GM18498 (cell line): ENCODE data around the gene PRIMA1.

Source experiments
- ATAC-seq: cut with Tn5 transposase; IDR thresholded peaks from one replicate; pipeline ENCODE4 v1.9.1; 2021; ENCODE audit warnings: mild to moderate bottlenecking, moderate library complexity; ENCODE audit not compliant: unreplicated experiment

The PRIMA1 gene

DNA sequence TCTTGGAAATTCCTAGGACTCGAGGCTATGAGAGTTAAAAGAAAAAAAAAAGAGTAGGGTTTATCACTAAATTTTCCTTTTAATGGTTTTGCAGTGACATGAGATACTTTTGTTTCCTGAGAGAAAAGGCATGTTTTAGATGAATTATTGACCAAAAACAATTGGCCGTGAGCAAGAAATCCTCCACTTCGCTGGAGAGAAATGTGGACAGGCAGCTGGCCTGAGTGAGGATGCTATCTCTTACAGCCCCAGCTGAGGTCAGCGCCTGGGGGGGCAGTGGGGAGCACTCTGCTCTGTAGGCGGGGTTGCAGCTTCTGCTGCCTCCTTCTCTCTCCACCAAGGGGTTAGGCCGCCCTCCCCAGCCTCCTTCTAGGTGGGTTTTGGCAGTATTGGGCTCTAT is 54.7 kb downstream of the PRIMA1 start:
- ATAC-seq: no peak

DNA sequence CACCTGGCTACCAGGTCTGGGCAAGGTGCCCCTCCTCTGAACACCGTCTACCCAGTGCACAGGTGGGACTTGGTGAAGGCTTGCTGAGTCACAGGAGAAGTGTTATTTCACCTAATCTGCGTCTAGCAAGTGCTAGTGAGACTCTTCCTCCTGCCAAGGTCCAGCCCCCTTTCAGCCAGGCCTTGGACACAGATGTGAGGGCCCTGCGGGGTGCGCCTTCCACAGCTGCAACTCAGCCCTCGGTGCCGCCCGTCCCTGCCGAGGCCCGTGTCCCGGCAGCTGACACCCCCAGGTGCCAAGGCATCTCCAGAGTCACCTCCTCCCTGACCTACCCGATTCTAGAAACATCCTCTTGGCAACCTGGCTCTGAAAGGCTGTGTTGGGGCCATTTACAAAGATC is 55.1 kb downstream of the PRIMA1 start:
- no peak for ATAC-seq

DNA sequence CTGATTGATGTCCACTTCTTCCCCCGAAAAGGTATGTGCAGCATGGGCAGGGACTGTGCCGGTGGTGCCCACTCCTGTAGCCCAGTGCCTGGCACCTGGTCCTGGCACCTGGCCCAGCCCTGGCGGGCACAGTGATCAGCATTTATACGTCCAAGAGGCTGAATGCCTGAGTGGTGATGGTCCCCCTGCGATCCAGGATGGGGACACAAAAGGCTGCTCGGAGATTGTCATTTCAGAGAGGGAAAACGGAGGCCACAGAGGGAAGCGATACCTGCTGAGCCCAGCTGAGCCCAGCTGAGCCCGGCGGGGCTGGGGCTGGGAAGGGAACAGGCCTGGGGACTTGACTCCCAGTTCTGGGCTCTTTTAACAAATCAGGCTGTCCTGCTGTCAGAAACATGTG is 55.8 kb downstream of the PRIMA1 start:
- no peak for ATAC-seq

DNA sequence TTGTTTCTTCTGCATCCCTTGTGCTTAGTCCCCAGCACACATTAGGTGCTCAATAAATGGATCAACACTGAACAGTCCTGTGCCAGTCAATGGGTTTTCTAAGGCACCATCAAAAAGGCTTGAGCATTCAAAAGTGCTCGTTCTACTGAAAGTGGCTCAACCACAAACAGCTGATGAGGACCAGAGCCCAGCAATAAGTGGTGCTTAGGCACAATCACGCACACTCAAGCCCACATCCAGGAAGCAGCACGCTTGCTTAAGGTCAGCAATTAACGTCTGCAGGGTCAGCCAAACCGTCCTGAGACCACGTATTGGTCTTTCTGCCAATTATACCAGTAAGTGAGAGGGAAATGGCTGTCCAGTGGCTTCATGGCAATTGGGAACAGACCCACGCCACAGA is 56.5 kb downstream of the PRIMA1 start:
- ATAC-seq: no peak

DNA sequence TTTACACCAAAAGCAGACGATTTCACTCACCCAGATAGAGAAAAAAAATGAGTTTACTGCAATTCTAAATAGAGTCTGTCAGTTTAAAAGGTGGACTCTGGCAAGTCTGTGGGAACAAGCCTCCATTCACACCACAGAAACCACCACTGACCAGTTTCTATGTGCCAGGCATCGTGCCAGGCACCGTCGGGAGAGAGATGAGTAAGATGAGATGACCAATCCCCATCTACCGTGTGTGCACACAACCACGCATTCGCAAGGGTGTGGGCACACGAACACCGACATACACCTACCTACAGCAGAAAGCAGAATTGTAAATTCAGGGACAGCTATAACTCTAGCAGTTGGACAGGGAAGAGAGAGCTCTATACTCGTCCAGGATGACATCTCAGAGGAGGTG is 58.3 kb downstream of the PRIMA1 start:
- no peak for ATAC-seq

DNA sequence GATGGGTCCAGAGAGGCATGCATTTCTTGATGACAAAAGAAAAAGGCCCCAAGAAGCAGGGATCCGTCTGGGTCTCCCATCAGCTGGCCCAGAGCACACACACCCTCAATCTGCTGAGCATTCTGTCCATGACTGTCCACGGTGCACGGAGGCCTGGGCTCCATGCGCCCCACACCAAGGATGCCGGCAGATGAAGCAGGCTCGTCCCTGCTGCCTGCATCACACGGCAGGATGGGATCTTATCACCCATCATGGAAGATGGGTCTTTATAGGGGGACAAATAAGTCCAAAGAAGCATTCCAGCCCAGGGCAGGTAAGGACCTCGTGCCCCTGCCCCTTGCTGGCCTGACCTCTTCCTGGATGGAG is 59.7 kb downstream of the PRIMA1 start:
- no peak for ATAC-seq

DNA sequence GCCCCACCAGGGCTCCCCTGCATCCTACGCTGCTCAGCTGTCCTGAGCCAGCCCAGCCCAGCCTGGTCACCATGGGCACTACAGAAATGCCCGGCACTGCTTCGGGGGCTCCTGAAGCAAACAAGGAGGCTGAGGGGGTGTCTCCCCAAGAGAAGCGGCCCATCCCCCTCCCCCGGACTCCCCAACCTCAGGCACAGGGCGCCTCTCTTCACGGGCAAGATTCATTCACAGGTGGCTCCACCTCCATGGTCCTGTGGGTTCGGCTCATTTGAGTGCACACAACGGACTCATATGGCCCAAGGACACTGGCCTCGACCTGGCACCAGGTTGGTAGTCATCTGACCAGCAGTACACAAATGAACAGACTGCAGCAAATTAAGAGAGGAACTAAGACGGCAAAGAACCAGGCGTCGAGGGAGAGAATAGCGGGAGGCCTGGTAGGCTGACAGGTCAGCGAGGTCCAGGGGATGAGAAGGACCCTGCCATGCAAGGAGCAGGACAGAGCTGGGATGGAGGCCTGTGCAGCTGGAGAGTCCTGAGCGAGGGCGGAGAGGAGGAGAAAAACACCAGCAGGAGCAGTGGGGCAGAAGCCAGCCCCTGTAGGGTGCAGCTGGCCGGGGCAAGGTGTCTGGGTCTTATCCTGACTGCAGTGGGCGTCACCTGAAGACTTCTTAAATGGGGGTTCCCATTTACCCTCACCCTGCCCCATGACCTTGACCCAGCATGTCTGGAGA is 60.2 kb downstream of the PRIMA1 start:
- no peak for ATAC-seq

DNA sequence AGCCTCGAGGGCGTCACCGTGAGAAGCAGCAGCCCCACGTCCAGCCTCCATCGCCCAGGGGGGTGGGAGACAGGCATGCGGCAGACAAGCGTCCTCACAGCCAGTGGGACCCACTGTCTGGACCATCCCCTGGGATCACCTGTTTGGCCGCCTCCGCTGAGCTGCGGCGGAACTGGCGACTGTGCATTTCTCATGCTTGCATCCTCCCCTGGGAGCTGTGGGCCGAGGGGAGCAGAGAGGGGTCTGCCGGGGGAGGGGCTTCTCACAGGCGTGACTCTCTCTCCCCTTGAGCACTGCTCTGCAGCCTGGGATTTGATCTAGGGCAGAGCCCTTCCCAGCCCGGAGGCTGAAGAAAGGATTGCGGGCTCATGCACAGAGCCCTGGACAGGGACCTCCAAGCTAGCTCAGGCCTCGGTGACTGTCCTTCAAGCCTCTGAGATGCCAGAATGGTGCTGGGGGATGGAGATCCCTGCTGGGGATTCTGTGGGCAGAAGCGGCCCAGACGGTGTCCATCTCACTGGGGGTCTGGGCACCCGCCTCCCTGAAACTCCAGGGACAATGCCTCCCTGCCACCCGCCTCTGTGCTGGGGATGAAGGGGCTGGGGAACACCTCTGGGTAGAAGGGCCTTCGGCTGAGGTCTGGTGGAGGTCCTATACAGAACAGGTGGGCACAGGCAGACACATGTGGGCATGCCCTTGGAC is 61.1 kb downstream of the PRIMA1 start:
- no peak for ATAC-seq

DNA sequence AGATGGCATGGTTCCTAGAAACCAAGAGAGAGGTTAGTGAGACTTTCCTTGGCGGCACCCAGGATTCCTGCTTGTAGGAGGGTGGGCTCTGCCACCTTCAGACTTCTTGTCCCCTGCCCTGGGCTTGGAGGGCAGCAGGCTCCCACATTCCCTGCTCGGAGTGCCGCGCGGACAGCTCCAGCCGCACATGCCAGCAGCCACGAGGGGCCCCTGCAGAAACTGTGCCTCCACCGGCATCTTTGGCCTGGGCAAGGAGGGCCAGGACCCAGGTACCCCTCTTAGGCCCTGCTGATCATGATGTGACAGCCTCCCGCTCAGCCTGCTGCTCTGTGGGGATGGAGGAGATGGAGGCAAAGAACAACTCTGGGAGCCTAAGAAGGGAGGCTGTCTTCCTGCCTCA is 62.3 kb downstream of the PRIMA1 start:
- no peak for ATAC-seq

DNA sequence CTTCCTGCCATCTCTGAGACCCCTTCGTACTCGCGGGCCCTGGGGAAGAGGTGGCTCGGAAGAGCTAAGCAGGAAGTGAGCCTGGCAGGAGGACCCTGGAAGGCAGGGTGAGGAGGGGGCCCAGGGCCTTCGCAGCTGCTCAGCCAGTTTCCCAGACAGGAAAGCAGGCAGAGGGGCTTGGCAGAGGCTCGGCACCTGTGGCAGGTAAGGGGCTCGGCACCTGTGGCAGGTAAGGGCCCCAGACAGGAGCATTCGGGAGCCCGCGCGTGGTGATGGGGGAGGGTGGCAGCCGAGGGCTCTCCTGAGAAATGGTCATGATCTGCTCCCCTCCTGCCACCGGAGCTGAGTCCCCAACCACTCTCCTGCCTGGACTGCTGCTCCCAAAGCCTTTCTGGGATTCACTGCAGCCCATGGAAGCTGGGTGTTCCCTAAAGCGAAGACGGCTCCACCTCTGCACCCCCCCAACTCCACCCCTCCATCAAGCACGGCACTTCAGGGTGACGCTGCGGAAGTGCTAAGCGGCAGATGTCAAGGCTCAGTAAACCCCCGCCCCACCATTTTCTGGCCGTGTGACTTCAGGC is 63.2 kb downstream of the PRIMA1 start:
- no peak for ATAC-seq

DNA sequence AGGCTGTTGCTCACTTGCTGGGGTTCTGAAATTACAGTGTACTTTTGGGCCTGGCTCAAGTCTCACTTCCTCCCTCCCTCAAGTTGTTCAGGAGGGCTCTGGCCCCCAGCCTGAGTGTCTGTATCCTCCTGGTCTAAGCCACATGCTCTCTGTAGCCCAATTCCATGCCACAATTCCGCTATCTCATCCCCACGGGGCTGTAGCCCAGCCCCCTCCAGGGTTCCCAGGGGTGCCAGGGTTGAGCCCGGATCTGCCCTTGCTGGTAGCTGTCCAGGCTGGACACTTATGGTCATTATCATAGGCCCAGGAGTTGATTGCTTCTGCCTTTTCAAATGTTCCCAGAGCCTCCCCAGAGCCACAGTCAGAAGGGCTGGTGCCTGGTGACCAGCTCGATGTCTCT is 65.3 kb downstream of the PRIMA1 start:
- ATAC-seq: no peak

DNA sequence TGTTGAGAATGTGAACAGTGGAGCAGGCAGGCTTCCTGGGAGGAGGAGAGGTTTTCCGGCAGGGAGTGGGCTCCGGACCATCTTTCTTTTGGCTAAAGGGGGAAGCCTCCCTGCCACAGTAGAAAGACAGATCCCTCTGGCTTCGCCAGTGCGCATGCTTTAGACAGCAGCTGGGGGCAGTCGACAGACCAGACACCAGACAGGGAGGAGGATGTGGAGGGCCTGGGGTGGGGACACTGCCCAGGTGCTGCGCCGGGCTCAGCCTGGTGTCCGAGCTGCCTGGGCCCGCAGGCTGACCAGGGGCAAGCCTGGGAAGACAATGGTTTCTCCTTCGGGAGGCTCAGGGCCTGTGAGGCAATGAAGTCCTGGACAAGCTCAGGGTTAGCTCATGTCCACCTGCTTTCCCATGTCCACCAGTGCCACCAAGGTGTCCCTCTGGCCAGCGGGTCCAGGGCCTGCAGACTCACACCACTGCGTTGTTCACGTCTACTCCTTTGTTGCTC is 67.3 kb downstream of the PRIMA1 start:
- no peak for ATAC-seq

DNA sequence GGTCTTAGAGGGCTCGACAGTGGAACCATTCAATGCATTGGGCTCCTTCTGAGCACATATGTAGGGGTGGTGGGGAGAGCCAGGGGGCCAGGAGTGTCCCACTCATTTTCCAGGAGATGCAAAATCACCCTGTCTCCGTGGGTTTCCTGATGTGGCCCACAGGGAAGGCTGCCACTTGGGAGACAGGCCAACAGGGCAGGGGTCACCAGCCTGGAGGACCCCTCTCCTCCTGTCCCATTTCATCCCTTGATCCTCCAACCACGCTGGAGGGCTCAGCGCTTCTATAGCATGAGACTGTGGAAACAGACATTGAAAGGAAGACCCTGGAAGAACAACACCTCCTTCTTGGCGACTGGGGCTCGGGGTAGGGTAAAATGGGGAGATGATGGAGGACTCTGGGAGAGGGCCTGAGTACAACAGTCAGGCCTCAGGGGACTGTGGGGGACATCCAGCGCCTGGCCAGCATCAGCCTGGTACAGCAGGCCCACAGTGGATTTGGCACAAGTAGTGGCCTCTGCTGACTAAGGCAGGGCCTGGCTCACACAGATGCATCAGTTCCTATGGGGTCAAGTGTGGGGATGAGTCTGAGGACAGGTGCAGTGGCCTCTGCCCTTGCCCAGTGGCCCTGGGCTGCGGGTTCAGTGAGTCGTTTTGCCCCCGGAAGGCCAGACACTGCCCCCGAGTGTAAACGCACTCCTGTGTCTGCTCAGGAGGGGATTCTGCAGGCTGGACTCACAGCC is 68.0 kb downstream of the PRIMA1 start:
- ATAC-seq: no peak

DNA sequence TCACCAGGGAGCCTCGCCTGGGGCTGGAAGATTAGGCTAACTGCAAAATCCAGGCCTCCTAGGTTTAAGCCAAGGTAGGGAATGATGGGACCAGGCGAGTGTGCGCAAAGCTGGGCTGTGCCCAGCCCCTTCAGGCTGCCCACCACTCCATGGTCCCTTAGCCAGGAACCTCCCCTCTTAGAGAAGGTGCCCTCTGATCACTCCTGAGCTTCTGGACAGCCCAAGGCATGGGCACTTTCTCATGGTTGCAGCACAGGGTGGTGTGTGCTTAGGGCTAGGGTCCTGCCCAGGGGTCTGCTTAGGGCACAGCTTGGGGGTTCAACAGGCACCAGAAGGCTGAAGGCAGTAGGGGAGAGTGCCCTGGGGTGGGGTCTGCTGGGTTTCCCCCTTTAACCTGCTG is 69.0 kb downstream of the PRIMA1 start:
- ATAC-seq: no peak

DNA sequence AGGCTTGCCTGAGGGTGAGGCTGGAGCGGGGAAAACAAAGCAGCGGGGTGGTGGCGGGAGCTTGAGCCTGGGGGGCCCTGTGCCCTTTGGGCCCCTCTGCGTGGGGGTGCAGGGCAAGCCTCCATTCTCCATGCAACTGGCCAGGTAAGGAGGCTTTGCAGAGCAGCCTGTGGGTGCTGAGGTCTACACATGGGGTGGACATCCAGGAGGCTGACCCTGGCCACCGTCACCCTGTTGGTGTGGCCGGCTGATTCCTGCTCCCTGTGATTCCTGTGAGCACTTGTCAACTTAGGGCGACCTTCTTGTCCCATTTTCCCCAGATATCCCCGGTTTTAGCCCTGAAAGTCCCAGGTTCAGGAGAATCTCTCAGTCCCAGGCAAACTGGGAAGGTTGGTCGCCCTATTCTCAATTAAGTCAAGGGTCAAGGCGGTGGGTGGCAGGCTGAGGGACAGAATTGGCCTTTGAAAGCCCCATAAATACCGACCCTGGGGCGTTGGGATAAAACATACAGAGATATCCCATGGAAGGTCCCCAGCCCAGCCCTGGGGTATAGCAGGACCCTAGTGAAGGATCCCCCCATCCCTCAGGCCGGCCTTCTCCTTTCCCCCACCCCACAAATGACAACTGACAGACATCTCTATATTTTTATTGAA is 70.5 kb downstream of the PRIMA1 start:
- ATAC-seq: no peak

DNA sequence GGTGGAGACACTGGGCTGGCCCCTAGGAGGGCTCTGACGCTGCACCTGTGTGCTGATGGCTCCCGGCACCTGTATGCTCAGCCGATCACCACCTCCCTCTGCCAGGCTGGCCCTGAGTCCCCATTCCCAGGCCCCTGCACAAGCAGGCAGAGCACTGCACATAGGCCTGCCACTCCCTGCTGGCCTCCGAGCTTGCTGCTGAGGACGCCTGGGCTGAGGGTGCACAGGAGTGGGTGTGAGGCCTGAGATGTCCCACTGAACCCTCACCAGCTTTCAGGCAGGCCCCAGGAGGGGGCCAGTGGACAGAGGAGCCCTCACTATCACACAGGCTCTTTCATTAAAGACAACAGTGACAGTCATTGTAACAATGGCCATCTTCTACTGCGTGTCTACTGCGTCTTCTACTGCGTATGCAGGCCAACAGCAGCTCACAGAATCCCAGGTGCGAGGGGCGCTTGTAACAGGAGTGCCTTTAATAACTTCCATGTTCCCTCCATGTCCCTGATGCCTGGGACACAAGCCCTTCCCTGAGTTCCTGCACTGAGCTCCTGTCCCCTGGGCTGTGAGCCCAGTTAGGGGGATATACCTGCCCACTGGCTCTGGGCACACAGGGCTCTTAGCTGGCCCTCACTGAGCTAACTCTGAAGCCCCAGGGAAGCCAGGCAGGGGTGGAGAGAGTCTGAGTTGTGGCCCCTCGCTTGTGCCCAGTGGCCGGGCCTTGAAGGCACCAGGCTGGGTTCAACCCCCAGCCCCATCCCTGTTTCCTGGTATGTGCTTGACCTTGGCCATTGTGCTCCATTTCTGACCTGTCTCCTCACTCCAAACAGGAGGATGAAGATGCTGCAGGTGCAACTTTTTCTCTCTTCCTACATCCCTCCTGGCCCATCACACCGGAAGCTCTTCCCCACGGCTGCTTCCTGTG is 71.3 kb downstream of the PRIMA1 start:
- no peak for ATAC-seq

DNA sequence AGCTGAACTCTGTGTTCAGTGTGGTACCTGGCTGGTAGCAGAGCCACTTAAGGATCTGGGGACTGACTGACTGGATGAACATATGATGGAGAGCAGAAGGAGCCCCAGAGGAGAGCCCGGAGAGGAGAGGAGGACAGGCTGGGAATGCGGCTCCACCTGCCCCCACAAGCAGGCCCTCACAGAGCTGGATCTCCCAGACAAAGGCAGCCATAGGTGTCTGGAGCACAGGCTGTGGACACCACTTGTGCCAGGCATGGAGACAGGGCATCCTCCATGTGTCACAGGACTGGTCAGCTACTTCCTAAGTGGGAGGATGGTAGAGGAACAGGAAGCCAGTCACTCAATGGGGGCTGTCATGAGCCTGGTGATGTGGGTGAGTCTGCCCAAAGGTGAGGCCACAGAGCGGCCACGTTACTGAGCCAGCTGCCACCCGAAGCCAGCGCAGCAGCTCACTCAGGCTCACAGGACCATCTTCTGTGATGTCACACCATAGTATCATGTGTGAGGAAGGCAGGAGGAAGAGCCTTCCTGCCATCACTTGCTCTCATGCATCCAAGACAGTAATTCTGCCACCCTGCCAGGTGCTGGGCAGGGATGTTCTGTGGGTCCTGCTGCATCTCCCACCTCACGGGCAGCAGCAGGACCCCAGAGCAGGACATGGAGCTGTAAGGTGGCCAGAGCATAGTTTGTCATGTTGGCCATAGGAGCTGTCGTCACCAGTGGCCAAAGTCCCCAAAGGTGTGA is 72.1 kb downstream of the PRIMA1 start:
- no peak for ATAC-seq

DNA sequence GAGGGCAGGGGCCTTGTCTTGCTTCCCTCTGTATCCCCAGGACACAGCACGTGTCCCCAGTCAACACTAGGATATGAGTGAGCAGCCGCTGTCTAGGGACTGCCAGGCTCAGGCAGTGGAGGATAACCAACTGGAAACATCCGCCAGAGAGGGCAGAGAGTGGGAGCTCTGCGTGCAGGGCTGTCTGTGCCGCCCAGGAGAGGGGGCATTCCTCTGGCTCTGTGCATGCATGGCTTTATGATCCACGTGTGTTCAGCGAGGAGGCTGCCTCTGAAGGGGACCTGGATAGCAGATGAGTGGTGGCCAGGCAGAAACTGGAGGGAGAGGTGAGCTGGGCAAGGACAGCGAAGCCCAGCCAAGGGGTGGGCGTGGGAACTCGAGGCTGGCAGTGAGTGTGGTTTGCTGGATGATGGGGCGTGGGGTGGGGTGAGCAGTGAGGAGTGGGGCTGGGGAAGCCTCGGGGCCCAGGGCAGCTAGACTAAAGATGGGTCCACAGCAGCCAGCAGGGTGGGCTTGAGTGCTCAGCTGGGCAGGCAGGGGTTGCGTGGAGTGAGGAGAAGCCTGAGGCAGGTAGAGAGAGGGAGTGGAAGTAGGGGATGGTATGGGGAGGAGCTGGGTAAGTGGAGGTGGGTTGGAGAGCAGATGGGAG is 72.9 kb downstream of the PRIMA1 start:
- ATAC-seq: no peak

DNA sequence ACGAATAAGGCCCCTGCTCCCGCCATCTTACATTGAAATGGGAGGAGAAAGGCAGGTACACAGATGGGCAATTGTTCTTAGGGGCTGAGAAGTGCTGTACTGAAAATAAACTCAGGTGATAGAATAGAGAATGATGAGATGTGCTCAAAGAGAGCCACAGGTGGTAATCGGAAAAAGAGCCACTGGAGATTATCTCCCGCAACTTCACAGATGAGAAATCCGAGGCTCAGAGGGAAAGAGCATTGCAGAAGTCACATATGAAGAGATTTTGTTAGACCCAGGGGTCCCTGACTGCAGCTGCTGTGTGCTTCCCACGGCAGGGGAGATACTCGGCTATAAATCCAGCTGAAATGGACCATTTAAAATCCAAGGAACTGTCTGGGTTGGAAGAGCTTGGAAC is 73.7 kb downstream of the PRIMA1 start:
- ATAC-seq: no peak
